Activated T-helper 1 cell treated with anti-CD3 and anti-CD28 coated beads, Interleukin-12 subunit alpha, Interleukin-12 subunit beta, Interleukin-2, Interleukin-4 antibody, amounts not matched to agents 30 ng/mL and 10 ng/mL and 1 ng/mL, durations not matched to agents 14 hours and 24 hours and 36 hours (primary cell): ENCODE results near the gene SYT6. TPM values are rescaled to one million over a fixed set of nuclear protein-coding genes. Genes with fewer than 3 reads are reported as not detected.
"Not testable (repeated sequence)": the region's sequence is repeated elsewhere in the genome, so short reads cannot be mapped to it uniquely, and the experiment has no call there.

Experiments used
- DNase-seq: peaks from one replicate; pipeline ENCODE4 v3.0.0; 2021; ENCODE audit warnings: low spot score
- H3K27ac Mint-ChIP-seq: one replicate; pipeline ENCODE4 v1.8.0; 2021; ENCODE audit warnings: mild to moderate bottlenecking, mixed read lengths
- H3K27me3 Mint-ChIP-seq: one replicate; pipeline ENCODE4 v1.8.0; 2022; ENCODE audit warnings: mild to moderate bottlenecking, moderate library complexity, mixed read lengths; ENCODE audit not compliant: insufficient read depth
- H3K36me3 Mint-ChIP-seq: one replicate; pipeline ENCODE4 v1.8.0; 2021; ENCODE audit warnings: low read depth, mixed read lengths
- H3K4me1 Mint-ChIP-seq: one replicate; pipeline ENCODE4 v1.8.0; 2021; ENCODE audit warnings: low read depth, mixed read lengths
- H3K4me3 Mint-ChIP-seq: one replicate; pipeline ENCODE4 v1.8.0; 2021; ENCODE audit warnings: mild to moderate bottlenecking, moderate library complexity, mixed read lengths
- H3K9me3 Mint-ChIP-seq: one replicate; pipeline ENCODE4 v1.8.0; 2021; ENCODE audit warnings: mixed read lengths
- intact Hi-C: fragments of 100-400 bp; cut with micrococcal nuclease; formaldehyde crosslinking; loops from one replicate; pipeline ENCODE4 v1.15.1; 2024
- total RNA-seq: library from RNA; stranded (reverse); gene quantifications from 2 replicates; pipeline ENCODE4 v1.2.3, GENCODE V29; 2022

SYT6 gene
- total RNA-seq, 1 donor from 2014 or later, result not detected

GRCh38 chr1:114058236-114058635 is 95.4 kb downstream of the SYT6 start:
- DNase-seq, H3K4me1 Mint-ChIP-seq, intact Hi-C loops, H3K27me3 Mint-ChIP-seq, H3K4me3 Mint-ChIP-seq, H3K27ac Mint-ChIP-seq, H3K36me3 Mint-ChIP-seq: not testable (repeated sequence)
- peaks cover 11% of the 10 kb centered on the region for H3K9me3 Mint-ChIP-seq

GRCh38 chr1:114054148-114054547 is 99.5 kb downstream of the SYT6 start:
- H3K27ac Mint-ChIP-seq, result no peak overlapping the region
- H3K36me3 Mint-ChIP-seq, result no peaks in the 10 kb centered on the region
- H3K27me3 Mint-ChIP-seq, result peaks cover 3% of the 10 kb centered on the region
- H3K4me1 Mint-ChIP-seq, result no peaks in the 10 kb centered on the region
- no peak overlapping the region for H3K4me3 Mint-ChIP-seq
- DNase-seq, result no peak
- no peaks in the 10 kb centered on the region for H3K9me3 Mint-ChIP-seq
- intact Hi-C loops, result no loop called here

- Mint-ChIP-seq H3K36me3 (no peaks in the 10 kb centered on the region), H3K4me1 (no peaks in the 10 kb centered on the region), H3K27me3 (peaks cover 4% of the 10 kb centered on the region), H3K27ac (no peak overlapping the region), H3K9me3 (no peaks in the 10 kb centered on the region), H3K4me3 (no peak overlapping the region)
- intact Hi-C loops, result no loop called here
- no peak for DNase-seq
Measured at GRCh38 chr1:114048232-114048631, 105.4 kb downstream of the SYT6 start.

GRCh38 chr1:114043548-114043947 is 110.1 kb downstream of the SYT6 start:
- H3K27ac Mint-ChIP-seq, result no peak overlapping the region
- no peaks in the 10 kb centered on the region for H3K36me3 Mint-ChIP-seq
- intact Hi-C loops, result no loop called here
- no peaks in the 10 kb centered on the region for H3K4me1 Mint-ChIP-seq
- H3K4me3 Mint-ChIP-seq, result no peak overlapping the region
- DNase-seq, result no peak
- H3K27me3 Mint-ChIP-seq, result peaks cover 4% of the 10 kb centered on the region
- no peaks in the 10 kb centered on the region for H3K9me3 Mint-ChIP-seq

- Mint-ChIP-seq H3K4me3 (no peak overlapping the region), H3K4me1 (no peaks in the 10 kb centered on the region), H3K9me3 (no peaks in the 10 kb centered on the region), H3K27ac (no peak overlapping the region), H3K27me3 (peaks cover 5% of the 10 kb centered on the region), H3K36me3 (no peaks in the 10 kb centered on the region)
- DNase-seq, result no peak
- intact Hi-C loops, result no loop called here
Measured at GRCh38 chr1:114043054-114043453, 110.6 kb downstream of the SYT6 start.

GRCh38 chr1:114040273-114041015 is 113.2 kb downstream of the SYT6 start:
- Mint-ChIP-seq H3K4me3 (no peak overlapping the region), H3K4me1 (no peaks in the 10 kb centered on the region), H3K36me3 (no peaks in the 10 kb centered on the region), H3K27me3 (peaks cover 5% of the 10 kb centered on the region), H3K27ac (no peak overlapping the region), H3K9me3 (no peaks in the 10 kb centered on the region)
- no peak for DNase-seq
- intact Hi-C loops, result no loop called here

Other genes starting within 250 kb of the SYT6 start
- 36.3 and 40.9 TPM in 2 replicates for gene AP4B1, start 249.1 kb downstream of the SYT6 start, total RNA-seq
- gene DCLRE1B, start 248.5 kb downstream of the SYT6 start, total RNA-seq, result 20.9 and 21.2 TPM in 2 replicates
- gene HIPK1, start 224.5 kb downstream of the SYT6 start, total RNA-seq, result 100 and 101 TPM in 2 replicates
- gene OLFML3, start 174.4 kb downstream of the SYT6 start, total RNA-seq, result 0.10 TPM in 2 replicates